H1 (cell line): ENCODE results near the gene CELF3. TPM values are rescaled to one million over a fixed set of nuclear protein-coding genes. Genes with fewer than 3 reads are reported as not detected.

Source experiments
- ASH2L ChIP-seq: fragments of 200-600, 300-600 bp; sonication (generic); IDR thresholded peaks from one replicate; pipeline ENCODE4 v1.7.1; 2017; ENCODE audit warnings: low read length
- CBX8 ChIP-seq: fragments of 300-800, 300-1000 bp; sonication (generic); IDR thresholded peaks from 2 replicates; pipeline ENCODE4 v1.7.1; 2016; ENCODE audit warnings: low read depth, low read length, borderline replicate concordance
- CHD1 ChIP-seq: IDR thresholded peaks from 2 replicates; pipeline ENCODE4 v1.6.1; 2012; ENCODE audit warnings: low read depth, low read length, improper control_type of control experiment
- EGR1 ChIP-seq: IDR thresholded peaks from 2 replicates; pipeline ENCODE4 v1.6.1; 2011; ENCODE audit warnings: low read depth, low read length, borderline replicate concordance
- JUND ChIP-seq: IDR thresholded peaks from 2 replicates; pipeline ENCODE4 v1.6.1; 2011; ENCODE audit warnings: mild to moderate bottlenecking, improper control_type of control experiment, low read length
- MAX ChIP-seq: IDR thresholded peaks from 2 replicates; pipeline ENCODE4 v1.6.1; 2012; ENCODE audit warnings: inconsistent platforms
- SAP30 ChIP-seq: fragments of 300-600 bp; sonication (generic); IDR thresholded peaks from 2 replicates; pipeline ENCODE4 v1.7.1; 2012; ENCODE audit warnings: low read length, moderate library complexity, mild to moderate bottlenecking, inconsistent platforms; ENCODE audit not compliant: insufficient read depth, insufficient replicate concordance
- SP4 ChIP-seq: IDR thresholded peaks from 2 replicates; pipeline ENCODE4 v1.6.1; 2012; ENCODE audit warnings: low read length, inconsistent platforms
- TAF7 ChIP-seq: optimal IDR thresholded peaks from 2 replicates; pipeline ENCODE3; 2011; ENCODE audit warnings: low read depth, mild to moderate bottlenecking, inconsistent platforms, low read length, moderate library complexity, borderline replicate concordance
- TEAD4 ChIP-seq: IDR thresholded peaks from 2 replicates; pipeline ENCODE4 v1.6.1; 2012; ENCODE audit warnings: low read depth, low read length, inconsistent platforms, mixed read lengths
- YY1 ChIP-seq: IDR thresholded peaks from 2 replicates; pipeline ENCODE4 v1.6.1; 2011; ENCODE audit warnings: low read depth, mild to moderate bottlenecking, low read length
- polyA plus RNA-seq, 7 experiments: library from polyadenylated mRNA; depleted of rRNA in 3 of 7; stranded (reverse) in 5 of 7; unstranded in 2 of 7; fragments of >200 nt in 5 of 7; fragments of 200-250 nt in 2 of 7; gene quantifications; 1 replicate in 5 of 7; 2 replicates in 1 of 7; 4 replicates in 1 of 7; pipeline versions ENCODE4 v1.2.1 to v1.2.3, GENCODE V29; 2011 to 2013; ENCODE audit warnings: missing spikeins in 2 of 7, mixed read lengths in 2 of 7
- total RNA-seq: library from RNA; stranded (reverse); fragmentation: NEBNext Ultra II Directional; extraction: Animal tissue kit (Norgen Biotek cat#: 25700); gene quantifications from 2 replicates; pipeline ENCODE4 v1.2.1, GENCODE V29; 2021

CELF3 gene
- total and polyA plus RNA-seq, 2 of the 8 experiments (the other 6 are each of a cell fraction or from before 2014, with no cell fraction given): 0.34 to 1.2 TPM

- peak; percentile 60 for TF ChIP-seq TAF7
- TF ChIP-seq YY1: peak; percentile 86
- no peak for TF ChIP-seq CHD1
- TF ChIP-seq JUND: peak; percentile 60; the same call in 1 of the 2 replicates
- peak; percentile 76 for TF ChIP-seq EGR1
- no peak for TF ChIP-seq TEAD4
- TF ChIP-seq SAP30: peak; percentile 82
- peak; percentile 31 for TF ChIP-seq ASH2L
- TF ChIP-seq CBX8: no peak
- 0 out of 2 replicates have a peak, but pooled peaks have one; percentile 63 for TF ChIP-seq SP4
- TF ChIP-seq MAX: no peak
Observed at GRCh38 chr1:151716771-151717631, at the start of gene CELF3 (continued).
